Thymus (tissue), 11 donors: ENCODE measurements around the gene RECK. TPM values are rescaled to one million over a fixed set of nuclear protein-coding genes. Genes with fewer than 3 reads are reported as not detected.

ENCODE experiments used
- DNase-seq, 9 donors: peaks; one replicate each; pipeline ENCODE4 v3.0.0-alpha.2; 2013; ENCODE audit warnings: low spot score in 9 of 9, low read depth in 6 of 9, missing footprints in 1 of 9
- H3K27ac ChIP-seq, 2 donors: one replicate each; pipeline ENCODE4 v1.5.1; 2013; ENCODE audit warnings: control low read depth in 1 of 2, low read depth in 1 of 2, low read length in 1 of 2, mild to moderate bottlenecking in 1 of 2, moderate library complexity in 1 of 2
- H3K27me3 ChIP-seq, 2 donors: one replicate each; pipeline ENCODE4 v1.5.1; 2013; ENCODE audit warnings: low read length in 1 of 2; ENCODE audit not compliant: control insufficient read depth in 2 of 2, insufficient read depth in 1 of 2
- H3K36me3 ChIP-seq, 2 donors: one replicate each; pipeline ENCODE4 v1.5.1; 2013; ENCODE audit warnings: low read length in 1 of 2, mild to moderate bottlenecking in 1 of 2, moderate library complexity in 1 of 2; ENCODE audit not compliant: control insufficient read depth in 2 of 2, insufficient read depth in 2 of 2
- H3K4me1 ChIP-seq, 2 donors: one replicate each; pipeline ENCODE4 v1.5.1; 2013; ENCODE audit warnings: low read length in 2 of 2; ENCODE audit not compliant: control insufficient read depth in 2 of 2, insufficient read depth in 2 of 2
- H3K4me3 ChIP-seq, 2 donors: one replicate each; pipeline ENCODE4 v1.5.1; 2013; ENCODE audit warnings: low read length in 2 of 2, control low read depth in 1 of 2, mild to moderate bottlenecking in 1 of 2
- H3K9me3 ChIP-seq, 2 donors: one replicate each; pipeline ENCODE4 v1.5.1; 2013; ENCODE audit warnings: low read length in 1 of 2, mild to moderate bottlenecking in 1 of 2; ENCODE audit not compliant: control insufficient read depth in 2 of 2, insufficient read depth in 1 of 2
- WGBS: extraction: QIAGEN DNeasy Blood & Tissue Kit; methylation state at CpG from one replicate; pipeline ENCODE4 v1.1.7; 2013; 5-methylcytosine and 5-hydroxymethylcytosine counted together
- polyA plus RNA-seq: library from polyadenylated mRNA; stranded (reverse); fragments of 200-250 nt; gene quantifications from one replicate; pipeline ENCODE4 v1.2.3, GENCODE V29; 2013
- total RNA-seq: library from RNA; stranded (reverse); fragments of 120-200 nt; gene quantifications from one replicate; pipeline ENCODE4 v1.2.4, GENCODE V29; 2013
- donor health status: healthy.

RECK gene
- total and polyA plus RNA-seq, 2 donors, result 3.3 to 6.6 TPM

GRCh38 chr9:36136894-36137391 lies 100.2 kb downstream of the RECK start:
- Histone ChIP-seq H3K27me3 (peaks cover 0 to 33% of the 10 kb centered on the region in 2 donors), H3K4me3 (peak overlapping the region; percentile 53 to 62), H3K4me1 (peaks cover 29 to 53% of the 10 kb centered on the region in 2 donors), H3K27ac (no peak overlapping the region), H3K9me3 (peaks cover 0 to 3% of the 10 kb centered on the region in 2 donors), H3K36me3 (no peaks in the 10 kb centered on the region)
- DNase-seq, result peak in 1 of 9 donors; percentile 35
- WGBS, result 3% methylated on average over 40 of the region's 40 CpGs

GRCh38 chr9:36137392-36138004 lies 100.8 kb downstream of the RECK start:
- Histone ChIP-seq H3K27ac (no peak overlapping the region), H3K27me3 (peaks cover 0 to 33% of the 10 kb centered on the region in 2 donors), H3K9me3 (peaks cover 0 to 3% of the 10 kb centered on the region in 2 donors), H3K36me3 (no peaks in the 10 kb centered on the region), H3K4me1 (peaks cover 34 to 59% of the 10 kb centered on the region in 2 donors), H3K4me3 (peak overlapping the region; percentile 53 to 62)
- 78% methylated on average over 12 of the region's 12 CpGs for WGBS
- peak in 1 of 9 donors; percentile 19 for DNase-seq

- H3K27me3 ChIP-seq, result peaks cover 0 to 33% of the 10 kb centered on the region in 2 donors
- DNase-seq, result no peak
- peaks cover 0 to 3% of the 10 kb centered on the region in 2 donors for H3K9me3 ChIP-seq
- no peaks in the 10 kb centered on the region for H3K36me3 ChIP-seq
- H3K4me1 ChIP-seq, result peaks cover 43 to 69% of the 10 kb centered on the region in 2 donors
- no peak overlapping the region for H3K27ac ChIP-seq
- no peak overlapping the region for H3K4me3 ChIP-seq
- 97% methylated on average over 10 of the region's 10 CpGs for WGBS
Measured at GRCh38 chr9:36138496-36138895, 101.8 kb downstream of the RECK start.

- peaks cover 0 to 33% of the 10 kb centered on the region in 2 donors for H3K27me3 ChIP-seq
- no peak for DNase-seq
- 99% methylated on average over 5 of the region's 5 CpGs for WGBS
- no peaks in the 10 kb centered on the region for H3K36me3 ChIP-seq
- H3K27ac ChIP-seq, result no peak overlapping the region
- peaks cover 43 to 73% of the 10 kb centered on the region in 2 donors for H3K4me1 ChIP-seq
- H3K4me3 ChIP-seq, result no peak overlapping the region
- peaks cover 0 to 3% of the 10 kb centered on the region in 2 donors for H3K9me3 ChIP-seq
Measured at GRCh38 chr9:36138901-36139300, 102.2 kb downstream of the RECK start.

- 60% methylated on average over 11 of the region's 11 CpGs for WGBS
- Histone ChIP-seq H3K27ac (peak overlapping the region in 1 of 2 donors; percentile 57), H3K4me3 (no peak overlapping the region)
Measured at GRCh38 chr9:36140086-36141084, 103.7 kb downstream of the RECK start.

GRCh38 chr9:36141288-36141687 lies 104.6 kb downstream of the RECK start:
- Histone ChIP-seq H3K4me3 (no peak overlapping the region), H3K27ac (no peak overlapping the region), H3K27me3 (peaks cover 0 to 15% of the 10 kb centered on the region in 2 donors), H3K4me1 (peaks cover 41 to 78% of the 10 kb centered on the region in 2 donors), H3K9me3 (peaks cover 3 to 17% of the 10 kb centered on the region in 2 donors), H3K36me3 (no peaks in the 10 kb centered on the region)
- no peak for DNase-seq
- WGBS, result 92% methylated on average over 4 of the region's 4 CpGs

More at GRCh38 chr9:36140086-36141084, 103.7 kb downstream of the RECK start:
- Histone ChIP-seq H3K36me3 (no peaks in the 10 kb centered on the region), H3K4me1 (peaks cover 48 to 85% of the 10 kb centered on the region in 2 donors), H3K9me3 (peaks cover 0 to 8% of the 10 kb centered on the region in 2 donors), H3K27me3 (peaks cover 0 to 23% of the 10 kb centered on the region in 2 donors)
- DNase-seq, result peak in 2 of 9 donors; percentile 43 to 76

GRCh38 chr9:36141761-36142160 lies 105.0 kb downstream of the RECK start:
- Histone ChIP-seq H3K4me1 (peaks cover 41 to 78% of the 10 kb centered on the region in 2 donors), H3K27ac (peak overlapping the region in 1 of 2 donors; percentile 50)

GRCh38 chr9:36142510-36143244 lies 106.0 kb downstream of the RECK start:
- H3K27ac ChIP-seq, result peak overlapping the region; percentile 50 to 71
- no peak overlapping the region for H3K4me3 ChIP-seq
- 43% methylated on average over 12 of the region's 12 CpGs for WGBS
- H3K36me3 ChIP-seq, result no peaks in the 10 kb centered on the region
- H3K27me3 ChIP-seq, result peaks cover 0 to 6% of the 10 kb centered on the region in 2 donors
- H3K9me3 ChIP-seq, result peaks cover 4 to 13% of the 10 kb centered on the region in 2 donors
- DNase-seq, result peak in 1 of 9 donors; percentile 38
- H3K4me1 ChIP-seq, result peaks cover 35 to 70% of the 10 kb centered on the region in 2 donors

More at GRCh38 chr9:36141761-36142160, 105.0 kb downstream of the RECK start:
- H3K4me3 ChIP-seq, result no peak overlapping the region
- peaks cover 0 to 15% of the 10 kb centered on the region in 2 donors for H3K27me3 ChIP-seq
- no peaks in the 10 kb centered on the region for H3K36me3 ChIP-seq
- WGBS, result 84% methylated on average over 7 of the region's 7 CpGs
- peaks cover 4 to 17% of the 10 kb centered on the region in 2 donors for H3K9me3 ChIP-seq
- DNase-seq, result no peak
